Caco-2 (cell line): ENCODE results near the gene METTL16. TPM values are rescaled to one million over a fixed set of nuclear protein-coding genes. Genes with fewer than 3 reads are reported as not detected.

Source experiments
- BruUV-seq: library from RNA; stranded (reverse); fragments of 400-500 nt; replicated peaks from 2 replicates; lab custom pipeline; 2021; lab: Mats Ljungman, UMichigan
- CTCF ChIA-PET: fragments of 300-600 bp; sonication (Branson Sonifier 250); formaldehyde crosslinking; loops from one replicate; lab custom pipeline; 2022; ENCODE audit warnings: antibody characterized with exemption; lab: Charles Lee
- POLR2A ChIA-PET: fragments of 300-600 bp; sonication (Branson Sonifier 250); formaldehyde crosslinking; loops from one replicate; lab custom pipeline; 2022; ENCODE audit warnings: antibody characterized with exemption; lab: Charles Lee
- DNase-seq, 2 experiments: peaks; one replicate each; pipeline versions ENCODE4 v3.0.0 to v3.0.0-alpha.2; 2020 to 2022
- H3K27me3 ChIP-seq: replicated peaks from 2 replicates; pipeline ENCODE4 v1.6.0; 2011; ENCODE audit warnings: low read length; ENCODE audit not compliant: control insufficient read depth, insufficient read depth
- H3K36me3 ChIP-seq: 2 replicates; pipeline ENCODE4 v1.5.1; 2011; ENCODE audit warnings: low read length; ENCODE audit not compliant: control insufficient read depth, insufficient read depth
- H3K4me1 ChIP-seq: fragments of 250-450 bp; sonication (Bioruptor Pico); 2 replicates; pipeline ENCODE4 v1.5.1; 2020; ENCODE audit warnings: mild to moderate bottlenecking
- H3K4me3 ChIP-seq: 2 replicates; pipeline ENCODE4 v1.5.1; 2011; ENCODE audit warnings: low read depth, mild to moderate bottlenecking, control low read depth, low read length
- H3K9me3 ChIP-seq: fragments of 250-450 bp; sonication (Bioruptor Pico); 2 replicates; pipeline ENCODE4 v1.5.1; 2020; ENCODE audit warnings: mild to moderate bottlenecking, moderate library complexity
- H3K27ac Mint-ChIP-seq: one replicate; pipeline ENCODE4 v1.8.0; 2022; ENCODE audit warnings: mixed read lengths; ENCODE audit not compliant: unreplicated experiment
- H3K27me3 Mint-ChIP-seq: one replicate; pipeline ENCODE4 v1.8.0; 2022; ENCODE audit warnings: mixed read lengths; ENCODE audit not compliant: insufficient read depth, unreplicated experiment
- H3K36me3 Mint-ChIP-seq: one replicate; pipeline ENCODE4 v1.8.0; 2022; ENCODE audit warnings: mild to moderate bottlenecking, mixed read lengths; ENCODE audit not compliant: insufficient read depth, unreplicated experiment
- H3K4me1 Mint-ChIP-seq: one replicate; pipeline ENCODE4 v1.8.0; 2022; ENCODE audit warnings: low read depth, mixed read lengths; ENCODE audit not compliant: unreplicated experiment
- H3K4me3 Mint-ChIP-seq: one replicate; pipeline ENCODE4 v1.8.0; 2022; ENCODE audit warnings: mild to moderate bottlenecking, moderate library complexity, mixed read lengths; ENCODE audit not compliant: unreplicated experiment
- H3K9me3 Mint-ChIP-seq: one replicate; pipeline ENCODE4 v1.8.0; 2022; ENCODE audit warnings: mixed read lengths; ENCODE audit not compliant: unreplicated experiment
- intact Hi-C: fragments of 100-400 bp; cut with micrococcal nuclease; formaldehyde crosslinking; loops from one replicate; pipeline ENCODE4 v1.10.0; 2022; ENCODE audit not compliant: unreplicated experiment
- total RNA-seq: library from RNA; stranded (reverse); gene quantifications from 2 replicates; pipeline ENCODE4 v1.2.3, GENCODE V29; 2022
- TF ChIP-seq, protein P1 (sequence below), 2 experiments: fragments of 200-600 bp in 1 of 2; IDR thresholded peaks; 1 replicate in 1 of 2; 2 replicates in 1 of 2; pipeline versions ENCODE4 v1.5.1 to v1.8.0; 2011 to 2022; ENCODE audit warnings: antibody characterized with exemption in 1 of 2, control low read depth in 1 of 2, inconsistent platforms in 1 of 2, low read depth in 1 of 2, low read length in 1 of 2, mild to moderate bottlenecking in 1 of 2, moderate library complexity in 1 of 2; ENCODE audit not compliant: insufficient read depth in 1 of 2, severe bottlenecking in 1 of 2, unreplicated experiment in 1 of 2

Gene METTL16
- total RNA-seq, 1 experiment from 2014 or later, result 50.4 TPM

DNA sequence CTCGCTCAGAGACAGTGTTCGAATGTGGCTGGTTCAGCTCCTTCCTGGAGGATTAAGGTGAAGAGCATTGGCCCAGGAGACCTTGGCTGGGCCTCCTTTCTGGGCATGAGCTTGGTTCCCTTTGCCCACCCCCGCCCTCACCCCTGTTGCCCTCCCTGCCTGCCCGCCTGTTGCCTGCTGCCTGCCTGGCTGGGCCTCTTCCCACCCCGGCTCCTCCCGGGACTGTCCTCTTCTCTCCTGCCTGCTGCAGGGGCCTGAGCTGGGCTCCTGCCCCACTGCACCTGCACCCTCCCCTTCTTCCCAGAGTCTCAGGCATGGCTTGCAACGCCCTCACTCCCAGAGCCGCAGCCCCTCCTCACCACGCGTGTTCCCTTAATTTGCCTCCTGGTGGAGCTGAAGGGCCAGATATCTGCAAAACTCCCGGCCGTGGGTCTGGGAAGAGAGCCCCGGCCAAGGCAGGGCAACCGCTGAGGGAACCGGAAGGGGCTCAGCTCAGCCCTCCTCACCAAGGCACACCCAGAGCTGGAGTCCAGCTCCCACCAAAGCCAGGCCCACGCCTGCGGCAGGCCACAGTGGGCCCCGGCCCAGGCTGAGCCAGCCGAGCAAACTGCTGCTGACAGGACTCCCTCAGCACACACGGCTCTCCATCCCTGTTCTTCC lies 142.0 kb downstream of the METTL16 start:
- DNase-seq, result peak in 1 of 2 experiments; percentile 40
- no TSS peak for BruUV-seq
- H3K4me3 ChIP-seq, result no peak overlapping the region
- ChIA-PET POLR2A (no interaction called here), CTCF (interaction anchor here (0.5 to 5.9 kb wide), 6 partner anchors 13 to 341 kb away, joined by 3 to 22 read pairs (median 4); no protein-coding TSS in a partner anchor)
- no peaks in the 10 kb centered on the region for H3K4me1 Mint-ChIP-seq
- intact Hi-C loops, result no loop called here
- H3K36me3 ChIP-seq, result no peaks in the 10 kb centered on the region
- no peaks in the 10 kb centered on the region for H3K27me3 ChIP-seq
- H3K27me3 Mint-ChIP-seq, result no peaks in the 10 kb centered on the region
- TF ChIP-seq, protein P1, sequence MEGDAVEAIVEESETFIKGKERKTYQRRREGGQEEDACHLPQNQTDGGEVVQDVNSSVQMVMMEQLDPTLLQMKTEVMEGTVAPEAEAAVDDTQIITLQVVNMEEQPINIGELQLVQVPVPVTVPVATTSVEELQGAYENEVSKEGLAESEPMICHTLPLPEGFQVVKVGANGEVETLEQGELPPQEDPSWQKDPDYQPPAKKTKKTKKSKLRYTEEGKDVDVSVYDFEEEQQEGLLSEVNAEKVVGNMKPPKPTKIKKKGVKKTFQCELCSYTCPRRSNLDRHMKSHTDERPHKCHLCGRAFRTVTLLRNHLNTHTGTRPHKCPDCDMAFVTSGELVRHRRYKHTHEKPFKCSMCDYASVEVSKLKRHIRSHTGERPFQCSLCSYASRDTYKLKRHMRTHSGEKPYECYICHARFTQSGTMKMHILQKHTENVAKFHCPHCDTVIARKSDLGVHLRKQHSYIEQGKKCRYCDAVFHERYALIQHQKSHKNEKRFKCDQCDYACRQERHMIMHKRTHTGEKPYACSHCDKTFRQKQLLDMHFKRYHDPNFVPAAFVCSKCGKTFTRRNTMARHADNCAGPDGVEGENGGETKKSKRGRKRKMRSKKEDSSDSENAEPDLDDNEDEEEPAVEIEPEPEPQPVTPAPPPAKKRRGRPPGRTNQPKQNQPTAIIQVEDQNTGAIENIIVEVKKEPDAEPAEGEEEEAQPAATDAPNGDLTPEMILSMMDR (IDR thresholded peaks at IDR 0.05; ENCODE audit: insufficient read depth in 1 of 2, low read depth in 1 of 2, low read length in 1 of 2, severe bottlenecking in 1 of 2, unreplicated experiment in 1 of 2), result no peak
- no peaks in the 10 kb centered on the region for H3K9me3 ChIP-seq
- H3K9me3 Mint-ChIP-seq, result no peaks in the 10 kb centered on the region
- no peak overlapping the region for H3K27ac Mint-ChIP-seq
- no peaks in the 10 kb centered on the region for H3K4me1 ChIP-seq
- peaks cover 26% of the 10 kb centered on the region for H3K36me3 Mint-ChIP-seq
- no peak overlapping the region for H3K4me3 Mint-ChIP-seq

DNA sequence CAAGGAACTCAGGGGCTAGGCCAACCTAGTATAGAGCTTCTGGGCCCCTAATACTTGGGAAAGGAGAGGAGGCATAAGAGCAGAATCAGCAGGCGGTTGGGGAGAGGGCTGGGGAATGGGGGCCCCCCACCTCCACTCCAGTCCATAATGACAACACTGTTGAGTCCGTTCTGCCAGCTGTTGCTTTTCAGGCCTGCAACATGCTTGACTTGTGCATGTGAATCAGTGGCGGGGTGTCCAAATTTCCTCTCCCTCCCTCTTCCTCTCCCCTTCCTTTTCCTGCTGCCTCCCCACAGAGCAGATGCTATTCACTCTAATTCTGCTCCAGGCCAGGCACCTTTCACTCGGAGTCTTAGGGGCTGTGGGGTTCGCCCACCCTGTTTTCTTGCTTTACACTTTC lies 142.6 kb downstream of the METTL16 start:
- H3K36me3 Mint-ChIP-seq, result peaks cover 26% of the 10 kb centered on the region
- H3K9me3 Mint-ChIP-seq, result no peaks in the 10 kb centered on the region
- H3K27me3 Mint-ChIP-seq, result no peaks in the 10 kb centered on the region
- no peak overlapping the region for H3K4me3 Mint-ChIP-seq
- no peaks in the 10 kb centered on the region for H3K9me3 ChIP-seq
- no peaks in the 10 kb centered on the region for H3K36me3 ChIP-seq
- no peak overlapping the region for H3K27ac Mint-ChIP-seq
- intact Hi-C loops, result no loop called here
- no peaks in the 10 kb centered on the region for H3K4me1 Mint-ChIP-seq
- CTCF ChIA-PET, result interaction anchor here (0.6 to 5.9 kb wide), 5 partner anchors 13 to 603 kb away, joined by 3 to 22 read pairs (median 6); no protein-coding TSS in a partner anchor
- no peak for DNase-seq
- no peaks in the 10 kb centered on the region for H3K4me1 ChIP-seq
- no TSS peak for BruUV-seq
- no peak overlapping the region for H3K4me3 ChIP-seq
- H3K27me3 ChIP-seq, result no peaks in the 10 kb centered on the region
- TF ChIP-seq, protein P1 (IDR thresholded peaks at IDR 0.05; ENCODE audit: insufficient read depth in 1 of 2, low read depth in 1 of 2, low read length in 1 of 2, severe bottlenecking in 1 of 2, unreplicated experiment in 1 of 2), result no peak
- POLR2A ChIA-PET, result no interaction called here

DNA sequence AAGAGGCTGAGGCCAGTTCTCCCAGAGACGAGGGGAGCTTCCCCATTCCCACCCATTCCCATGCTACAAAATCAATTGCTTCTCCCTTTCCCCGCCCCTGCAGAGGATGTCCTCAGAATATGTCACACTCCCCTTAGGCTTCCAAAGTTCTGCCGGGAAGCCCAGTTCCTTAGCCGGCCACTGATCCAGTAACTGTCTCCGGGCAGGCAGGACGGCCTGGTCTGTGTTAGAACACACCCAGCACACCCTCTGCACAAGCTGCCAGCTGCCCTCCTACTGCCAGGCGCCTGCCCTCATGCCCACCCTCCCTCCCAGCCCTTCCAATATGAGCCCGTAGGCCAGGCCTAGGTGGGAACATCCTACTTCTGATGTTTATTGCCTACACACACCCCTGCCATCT lies 143.3 kb downstream of the METTL16 start:
- H3K27ac Mint-ChIP-seq, result no peak overlapping the region
- Histone ChIP-seq H3K9me3 (no peaks in the 10 kb centered on the region), H3K4me1 (no peaks in the 10 kb centered on the region), H3K27me3 (no peaks in the 10 kb centered on the region), H3K36me3 (no peaks in the 10 kb centered on the region), H3K4me3 (no peak overlapping the region)
- H3K36me3 Mint-ChIP-seq, result peaks cover 25% of the 10 kb centered on the region
- no peaks in the 10 kb centered on the region for H3K27me3 Mint-ChIP-seq
- H3K4me1 Mint-ChIP-seq, result no peaks in the 10 kb centered on the region
- ChIA-PET CTCF (interaction anchor here (0.6 to 5.9 kb wide), 3 partner anchors 14 to 604 kb away, joined by 6 to 22 read pairs (median 11); no protein-coding TSS in a partner anchor), POLR2A (no interaction called here)
- no peak overlapping the region for H3K4me3 Mint-ChIP-seq
- DNase-seq, result no peak
- TF ChIP-seq, protein P1 (IDR thresholded peaks at IDR 0.05; ENCODE audit: insufficient read depth in 1 of 2, low read depth in 1 of 2, low read length in 1 of 2, severe bottlenecking in 1 of 2, unreplicated experiment in 1 of 2), result no peak
- intact Hi-C loops, result no loop called here
- H3K9me3 Mint-ChIP-seq, result no peaks in the 10 kb centered on the region
- no TSS peak for BruUV-seq
